IPS DF 6.9 (cell line): ENCODE data around the gene BUD23.
"Not testable (repeated sequence)": the region's sequence is repeated elsewhere in the genome, so short reads cannot be mapped to it uniquely, and the experiment has no call there.

ENCODE experiments used
- DNase-seq: peaks from one replicate; pipeline ENCODE4 v3.0.0-alpha.2; 2013; ENCODE audit warnings: low read depth, low spot score
- H3K27ac ChIP-seq: one replicate; pipeline ENCODE4 v1.5.1; 2013; ENCODE audit warnings: low read length, control low read depth
- H3K27me3 ChIP-seq: 2 replicates; pipeline ENCODE4 v1.6.1; 2013; ENCODE audit warnings: mild to moderate bottlenecking, low read length; ENCODE audit not compliant: control insufficient read depth, insufficient read depth
- H3K36me3 ChIP-seq: 2 replicates; pipeline ENCODE4 v1.6.1; 2013; ENCODE audit warnings: low read length; ENCODE audit not compliant: control insufficient read depth, insufficient read depth
- H3K4me1 ChIP-seq: 2 replicates; pipeline ENCODE4 v1.6.1; 2013; ENCODE audit warnings: low read length; ENCODE audit not compliant: control insufficient read depth, insufficient read depth
- H3K4me3 ChIP-seq: 2 replicates; pipeline ENCODE4 v1.5.1; 2013; ENCODE audit warnings: mild to moderate bottlenecking, low read length
- H3K9me3 ChIP-seq: 2 replicates; pipeline ENCODE4 v1.6.1; 2013; ENCODE audit warnings: low read length, inconsistent platforms; ENCODE audit not compliant: control insufficient read depth, insufficient read depth
- WGBS: extraction: QIAGEN DNeasy Blood & Tissue Kit; methylation state at CpG from one replicate; pipeline ENCODE4 v1.1.7; 2013; ENCODE audit warnings: mixed read lengths, missing lambda C conversion rate; ENCODE audit not compliant: insufficient read length, insufficient coverage; 5-methylcytosine and 5-hydroxymethylcytosine counted together

BUD23 gene

DNA sequence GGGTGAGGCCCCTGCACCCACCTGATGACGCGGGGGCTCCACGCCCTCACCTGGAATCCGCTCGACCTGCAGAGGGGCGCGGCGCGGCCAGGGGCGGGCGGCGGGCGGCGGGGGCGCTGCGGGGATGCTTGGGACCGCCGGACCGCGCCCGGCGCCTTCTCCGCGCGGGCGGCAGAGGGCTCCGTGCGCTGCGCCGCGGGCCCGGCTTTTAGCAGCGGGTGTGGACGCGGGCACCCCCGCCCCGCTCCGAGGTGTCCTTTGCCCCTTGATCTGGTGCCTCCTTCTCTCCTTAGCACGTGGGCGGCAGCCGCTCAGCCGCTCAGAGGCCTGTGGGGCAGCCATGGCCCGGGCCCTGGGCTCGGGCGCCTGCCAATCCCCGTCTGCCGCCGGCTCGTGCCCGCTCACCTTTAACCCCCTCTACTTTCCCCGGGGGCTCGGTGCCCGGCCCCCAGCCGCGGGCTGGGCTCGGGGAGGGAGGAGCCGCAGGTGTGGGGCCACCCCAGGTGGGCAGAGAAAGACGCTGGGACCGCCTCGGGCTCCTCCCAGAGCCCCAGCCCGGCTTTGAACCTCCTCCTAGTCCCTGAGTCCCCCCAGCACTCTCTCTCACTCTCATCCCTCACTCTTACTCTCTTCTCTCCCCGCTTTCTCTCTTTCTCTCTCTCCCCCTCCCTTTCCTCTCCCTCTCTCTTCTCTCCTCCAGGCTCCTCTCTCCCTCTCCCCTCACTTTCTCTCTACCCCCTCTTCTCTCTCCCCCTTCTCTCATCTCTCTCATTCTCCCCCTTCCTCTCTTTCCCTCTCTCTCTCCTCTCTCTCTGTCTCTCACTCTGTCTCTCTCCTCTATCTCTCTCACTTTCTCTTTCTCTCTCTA is 35.4 kb upstream of the BUD23 start:
- peaks cover 5% of the 10 kb centered on the region; the same call in 1 of the 2 replicates for H3K27me3 ChIP-seq
- H3K27ac ChIP-seq: no peak overlapping the region
- DNase-seq: no peak
- H3K36me3 ChIP-seq: no peaks in the 10 kb centered on the region
- 0 out of 2 replicates have a peak, but pooled peaks cover 1% of the 10 kb centered on the region for H3K4me1 ChIP-seq
- 100% methylated on average over 1 of the region's 62 CpGs for WGBS
- H3K9me3 ChIP-seq: no peaks in the 10 kb centered on the region
- peak overlapping the region; percentile 39; the same call in 1 of the 2 replicates for H3K4me3 ChIP-seq

DNA sequence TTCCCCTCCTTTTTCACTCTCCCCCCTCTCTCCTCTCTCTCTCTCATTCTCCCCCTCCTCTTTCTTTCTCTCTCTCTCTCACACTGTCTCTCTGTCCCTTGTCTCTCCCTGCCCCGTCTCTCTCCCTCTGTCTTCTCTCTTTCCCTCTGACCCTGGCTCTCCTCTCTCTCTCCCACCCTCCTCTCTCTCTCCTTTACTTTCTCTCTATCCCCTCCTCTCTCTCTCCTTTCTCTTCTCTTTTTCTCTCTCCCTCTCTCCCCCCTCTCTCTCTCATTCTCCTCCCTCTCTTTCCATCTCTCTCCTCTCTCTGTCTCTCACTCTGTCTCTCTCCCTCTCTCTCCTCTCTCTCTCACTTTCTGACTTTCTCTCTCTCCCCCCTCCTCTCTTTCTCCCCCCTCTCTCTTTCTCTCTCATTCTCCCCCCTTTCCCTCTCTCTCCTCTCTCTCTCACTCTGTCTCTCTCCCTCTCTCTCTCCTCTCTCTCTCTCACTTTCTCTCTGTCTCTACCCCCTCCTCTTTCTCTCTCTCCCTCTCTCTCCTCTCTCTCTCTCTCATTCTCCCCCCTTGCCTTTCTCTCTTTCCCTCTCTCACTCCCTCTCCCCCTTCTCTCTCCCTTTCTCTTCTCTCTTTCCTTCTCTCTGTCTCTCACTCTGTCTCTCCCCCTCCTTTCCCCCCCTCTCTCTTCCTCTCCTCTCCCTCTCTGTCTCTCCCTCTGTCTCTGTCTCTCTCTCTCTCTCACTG is 34.6 kb upstream of the BUD23 start:
- Histone ChIP-seq H3K9me3 (no peaks in the 10 kb centered on the region), H3K4me1 (0 out of 2 replicates have a peak, but pooled peaks cover 1% of the 10 kb centered on the region), H3K4me3 (no peak overlapping the region), H3K27me3 (peaks cover 5% of the 10 kb centered on the region; the same call in 1 of the 2 replicates), H3K27ac (no peak overlapping the region), H3K36me3 (no peaks in the 10 kb centered on the region)
- DNase-seq: no peak
- WGBS: no CpG with 5 or more reads among the region's 1 CpG

DNA sequence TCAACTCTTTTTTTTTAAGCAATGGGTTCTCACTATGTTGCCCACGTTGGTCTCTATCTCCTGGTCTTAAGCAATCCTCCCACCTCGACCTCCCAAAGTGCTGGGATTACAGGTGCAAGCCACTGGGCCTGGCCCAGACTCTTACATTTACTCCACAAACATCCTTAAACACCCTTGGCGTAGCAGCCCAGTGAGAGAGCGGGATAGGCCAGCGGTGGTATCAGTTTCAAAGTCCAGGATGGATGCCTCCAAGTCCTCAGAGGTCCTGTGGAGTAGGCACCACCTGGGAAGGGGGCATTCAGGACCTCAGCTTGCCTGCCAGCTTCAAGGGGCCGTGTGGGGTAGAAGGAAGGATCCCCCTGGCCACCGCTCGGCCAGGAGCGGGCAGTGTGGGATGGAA is 33.8 kb upstream of the BUD23 start:
- no peak for DNase-seq
- Histone ChIP-seq H3K9me3 (no peaks in the 10 kb centered on the region), H3K4me3 (no peak overlapping the region), H3K4me1 (0 out of 2 replicates have a peak, but pooled peaks cover 1% of the 10 kb centered on the region), H3K36me3 (no peaks in the 10 kb centered on the region), H3K27me3 (peaks cover 5% of the 10 kb centered on the region; the same call in 1 of the 2 replicates), H3K27ac (no peak overlapping the region)
- WGBS: no CpG with 5 or more reads among the region's 9 CpGs

DNA sequence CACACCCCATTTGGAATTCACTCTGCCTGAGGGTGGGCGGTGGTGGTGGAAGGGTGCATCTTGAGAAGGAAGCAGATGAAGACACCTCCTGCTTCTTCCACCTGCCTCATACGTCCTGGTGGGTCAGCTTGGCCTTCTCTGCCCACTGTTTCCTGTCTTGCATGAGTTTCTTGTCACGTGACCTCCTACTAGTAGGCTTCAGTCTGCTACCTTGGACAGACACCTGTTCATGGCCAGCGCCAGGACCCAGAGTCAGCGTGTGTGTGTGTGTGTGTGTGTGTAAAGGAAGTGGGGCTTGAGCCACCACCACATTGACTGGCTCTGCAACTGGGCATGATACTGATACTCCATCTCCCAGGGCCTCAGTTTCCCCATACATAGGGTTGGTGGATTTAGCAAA is 32.9 kb upstream of the BUD23 start:
- H3K9me3 ChIP-seq: no peaks in the 10 kb centered on the region
- WGBS: no CpG with 5 or more reads among the region's 5 CpGs
- 0 out of 2 replicates have a peak, but pooled peaks cover 1% of the 10 kb centered on the region for H3K4me1 ChIP-seq
- H3K27ac ChIP-seq: no peak overlapping the region
- H3K36me3 ChIP-seq: no peaks in the 10 kb centered on the region
- no peak for DNase-seq
- H3K4me3 ChIP-seq: no peak overlapping the region
- peaks cover 5% of the 10 kb centered on the region; the same call in 1 of the 2 replicates for H3K27me3 ChIP-seq

DNA sequence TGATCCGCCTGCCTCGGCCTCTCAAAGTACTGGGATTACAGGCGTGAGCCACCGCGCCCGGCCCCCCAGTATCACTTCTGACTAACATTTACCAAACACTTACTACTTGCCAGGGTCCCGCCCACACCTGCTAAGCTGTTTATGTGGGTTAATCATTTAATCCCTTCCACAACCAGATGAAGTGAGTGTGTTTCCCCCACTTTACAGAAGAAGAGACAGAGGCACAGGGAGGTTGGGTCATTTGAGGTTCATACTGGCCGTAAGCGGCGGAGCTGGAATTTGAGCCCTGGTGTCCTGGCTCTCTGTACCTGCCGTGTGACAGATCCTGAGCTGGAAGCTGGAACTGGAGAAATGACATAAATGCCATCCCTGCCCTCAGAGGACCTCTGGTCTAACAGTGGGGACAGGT is 30.9 kb upstream of the BUD23 start:
- Histone ChIP-seq H3K4me1 (0 out of 2 replicates have a peak, but pooled peaks cover 1% of the 10 kb centered on the region), H3K36me3 (no peaks in the 10 kb centered on the region)
- WGBS: no CpG with 5 or more reads among the region's 11 CpGs

DNA sequence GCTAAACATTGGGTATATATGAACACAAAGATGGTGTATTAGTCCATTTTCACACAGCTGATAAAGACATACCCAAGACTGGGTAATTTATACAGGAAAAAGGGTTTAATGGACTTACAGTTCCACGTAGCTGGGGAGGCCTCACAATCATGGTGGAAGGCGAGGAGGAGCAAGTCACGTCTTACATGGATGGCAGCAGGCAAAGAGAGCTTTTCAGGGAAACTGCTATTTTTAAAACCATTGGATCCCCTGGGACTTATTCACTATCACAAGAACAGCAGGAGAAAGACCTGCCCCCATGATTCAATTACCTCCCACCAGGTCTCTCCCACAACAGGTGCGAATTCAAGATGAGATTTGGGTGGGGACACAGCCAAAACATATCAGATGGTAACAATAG is 28.1 kb upstream of the BUD23 start:
- DNase-seq, H3K4me1 ChIP-seq, H3K36me3 ChIP-seq, H3K27ac ChIP-seq, H3K9me3 ChIP-seq, H3K4me3 ChIP-seq, H3K27me3 ChIP-seq: not testable (repeated sequence)
- WGBS: no CpG with 5 or more reads among the region's 4 CpGs

More for the DNA sequence above, 30.9 kb upstream of the BUD23 start:
- H3K9me3 ChIP-seq: no peaks in the 10 kb centered on the region
- no peak overlapping the region for H3K4me3 ChIP-seq
- H3K27me3 ChIP-seq: peaks cover 5% of the 10 kb centered on the region; the same call in 1 of the 2 replicates
- H3K27ac ChIP-seq: no peak overlapping the region
- DNase-seq: no peak

DNA sequence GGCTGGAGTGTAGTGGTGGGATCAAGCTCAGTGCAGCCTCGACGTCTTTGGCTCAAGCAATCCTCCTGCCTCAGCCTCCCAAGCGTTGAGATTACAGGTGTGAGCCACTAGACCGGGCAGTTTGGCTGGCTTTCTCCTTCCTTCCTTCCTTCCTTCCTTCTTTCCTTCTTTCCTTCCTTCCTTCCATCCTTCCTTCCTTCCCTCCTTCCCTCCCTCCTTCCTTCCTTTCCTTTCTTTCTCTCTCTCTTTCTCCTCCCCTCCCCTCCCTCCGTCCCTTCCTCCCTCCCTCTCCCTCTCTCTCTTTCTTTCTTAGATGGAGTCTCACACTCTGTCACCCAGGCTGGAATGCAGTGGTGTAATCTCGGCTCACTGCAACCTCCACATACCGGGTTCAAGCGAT is 23.4 kb upstream of the BUD23 start:
- Histone ChIP-seq H3K4me3 (no peak overlapping the region), H3K36me3 (no peaks in the 10 kb centered on the region), H3K27ac (no peak overlapping the region), H3K4me1 (peaks cover 2% of the 10 kb centered on the region; the same call in 1 of the 2 replicates), H3K9me3 (no peaks in the 10 kb centered on the region), H3K27me3 (no peaks in the 10 kb centered on the region)
- DNase-seq: no peak
- WGBS: no CpG with 5 or more reads among the region's 8 CpGs

DNA sequence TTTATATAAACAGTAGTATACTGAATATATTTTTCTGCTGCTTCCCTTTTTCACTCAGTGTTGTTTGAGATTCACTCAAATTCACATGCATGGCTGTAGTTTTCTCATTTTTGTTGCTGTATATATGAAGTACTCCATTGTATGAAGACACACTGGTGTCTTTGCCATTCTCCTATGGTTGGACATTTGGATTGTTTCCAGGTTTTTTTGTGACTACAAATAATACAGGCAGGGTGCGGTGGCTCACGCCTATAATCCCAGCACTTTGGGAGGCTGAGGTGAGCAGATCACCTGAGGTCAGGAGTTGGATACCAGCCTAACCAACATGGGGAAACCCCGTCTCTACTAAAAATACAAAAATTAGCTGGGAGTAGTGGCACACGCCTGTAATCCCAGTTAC is 22.8 kb upstream of the BUD23 start:
- not testable (repeated sequence) for H3K4me3 ChIP-seq, H3K27ac ChIP-seq, H3K4me1 ChIP-seq, H3K9me3 ChIP-seq, H3K36me3 ChIP-seq, DNase-seq, H3K27me3 ChIP-seq
- WGBS: no CpG with 5 or more reads among the region's 4 CpGs

DNA sequence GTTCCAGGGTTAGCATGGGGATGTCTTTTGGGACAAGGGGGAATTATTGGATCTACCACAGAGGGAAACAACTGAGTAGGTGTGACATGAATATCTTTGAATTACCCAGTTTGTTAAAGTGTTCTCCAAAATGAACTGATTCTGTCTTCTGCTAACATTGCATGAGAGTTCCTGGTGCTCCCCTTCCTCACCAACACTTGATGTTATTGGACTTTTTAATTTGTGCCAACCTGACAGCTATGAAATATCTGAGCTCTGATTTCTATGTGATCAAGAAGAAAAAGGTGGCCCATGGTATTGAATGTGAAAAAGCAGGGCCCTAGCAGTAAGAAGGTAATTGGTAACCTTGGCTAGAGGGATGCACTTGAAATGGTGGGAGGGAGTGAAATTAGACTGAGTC is 20.4 kb upstream of the BUD23 start:
- H3K27ac ChIP-seq: no peak overlapping the region
- DNase-seq: no peak
- H3K36me3 ChIP-seq: no peaks in the 10 kb centered on the region
- peaks cover 2% of the 10 kb centered on the region; the same call in 1 of the 2 replicates for H3K4me1 ChIP-seq
- H3K27me3 ChIP-seq: no peaks in the 10 kb centered on the region
- no peak overlapping the region for H3K4me3 ChIP-seq
- no peaks in the 10 kb centered on the region for H3K9me3 ChIP-seq

DNA sequence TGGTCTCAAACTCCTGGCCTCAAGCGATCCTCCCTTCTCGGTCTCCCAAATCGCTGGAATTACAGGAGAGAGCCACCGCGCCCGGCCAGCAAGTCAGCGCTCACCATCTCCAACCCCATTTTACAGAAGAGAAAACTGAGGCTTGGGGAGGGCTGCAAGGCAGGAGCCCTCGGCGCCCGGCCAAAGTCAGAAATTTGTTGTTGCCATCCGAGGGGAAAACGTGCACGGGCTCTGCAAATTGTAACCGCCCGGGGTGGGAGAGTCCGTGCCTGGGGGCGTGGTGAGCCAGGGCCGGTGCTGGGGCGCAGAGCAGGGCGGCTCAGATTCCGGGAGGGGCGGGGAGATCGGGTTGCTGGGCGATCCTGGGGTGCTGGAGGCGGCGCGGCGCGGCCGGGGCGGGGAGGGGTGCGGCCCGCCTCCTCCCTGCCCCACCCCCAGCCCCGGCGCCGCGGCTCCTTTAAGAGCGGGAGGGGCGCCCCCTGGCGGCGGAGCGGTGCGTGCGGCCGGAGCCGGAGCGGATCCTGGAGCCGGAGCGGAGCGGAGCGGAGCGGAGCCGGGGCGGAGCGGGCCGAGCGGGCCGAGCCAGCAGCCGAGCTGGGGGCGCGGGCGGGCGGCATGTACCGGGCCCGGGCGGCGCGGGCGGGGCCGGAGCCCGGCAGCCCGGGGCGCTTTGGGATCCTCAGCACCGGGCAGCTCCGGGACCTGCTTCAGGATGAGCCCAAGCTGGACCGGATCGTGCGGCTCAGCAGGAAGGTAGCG is 15.9 kb upstream of the BUD23 start, which contains the start of gene VPS37D:
Gene VPS37D, plus strand, starts transcription at position 488 of the 759 bp plus-strand sequence. Its CDS starts 128 bp downstream, at position 616.
- WGBS: no CpG with 5 or more reads among the region's 79 CpGs
- Histone ChIP-seq H3K36me3 (no peaks in the 10 kb centered on the region), H3K4me1 (peaks cover 8% of the 10 kb centered on the region), H3K4me3 (peak within 1 kb of the TSS; percentile 77), H3K27me3 (no peaks in the 10 kb centered on the region), H3K9me3 (no peaks in the 10 kb centered on the region), H3K27ac (no peak within 1 kb of the TSS)
- peak; percentile 41 for DNase-seq
